CD4-positive, CD25-positive, alpha-beta regulatory T cell (primary cell): Measurements from ENCODE around the gene OCIAD1. TPM values are rescaled to one million over a fixed set of nuclear protein-coding genes. Genes with fewer than 3 reads are reported as not detected.
"Not testable (repeated sequence)": the region's sequence is repeated elsewhere in the genome, so short reads cannot be mapped to it uniquely, and the experiment has no call there.

ENCODE experiments used
- ATAC-seq, 2 donors: fragments of 150-1000 bp; cut with Tn5 transposase; one replicate each; pipeline ENCODE4 v1.10.0; 2021; ENCODE audit warnings: low read depth in 2 of 2, moderate number of reproducible peaks in 2 of 2, moderate library complexity in 1 of 2
- DNase-seq, 3 donors: peaks; one replicate each; pipeline versions ENCODE4 v3.0.0 to v3.0.0-alpha.2; 2012 to 2022; ENCODE audit warnings: mixed read lengths in 1 of 3
- H3K27ac ChIP-seq: one replicate; pipeline ENCODE4 v1.7.0; 2013; ENCODE audit warnings: mild to moderate bottlenecking, low read length; ENCODE audit not compliant: insufficient read depth, poor library complexity, severe bottlenecking
- H3K27me3 ChIP-seq: one replicate; pipeline ENCODE4 v1.7.0; 2013; ENCODE audit warnings: low read length; ENCODE audit not compliant: control insufficient read depth, insufficient read depth
- H3K36me3 ChIP-seq: one replicate; pipeline ENCODE4 v1.7.0; 2013; ENCODE audit warnings: mild to moderate bottlenecking, low read length, moderate library complexity; ENCODE audit not compliant: control insufficient read depth, insufficient read depth
- H3K4me1 ChIP-seq: 2 replicates; pipeline ENCODE4 v1.7.0; 2013; ENCODE audit warnings: mild to moderate bottlenecking, low read length; ENCODE audit not compliant: insufficient read depth, control insufficient read depth, poor library complexity, severe bottlenecking
- H3K4me3 ChIP-seq: one replicate; pipeline ENCODE4 v1.7.0; 2013; ENCODE audit warnings: low read depth, mild to moderate bottlenecking, low read length, moderate library complexity
- H3K9me3 ChIP-seq, 2 experiments: 1 replicate in 1 of 2; 2 replicates in 1 of 2; pipeline ENCODE4 v1.7.0; 2013; ENCODE audit warnings: low read length in 2 of 2, mild to moderate bottlenecking in 1 of 2, moderate library complexity in 1 of 2; ENCODE audit not compliant: control insufficient read depth in 2 of 2
- H3K27ac Mint-ChIP-seq, 3 donors: one replicate each; pipeline ENCODE4 v1.8.0; 2020 to 2022; ENCODE audit warnings: mild to moderate bottlenecking in 3 of 3, mixed read lengths in 3 of 3, moderate library complexity in 2 of 3
- H3K27me3 Mint-ChIP-seq: one replicate; pipeline ENCODE4 v1.8.0; 2022; ENCODE audit warnings: mild to moderate bottlenecking, mixed read lengths
- H3K36me3 Mint-ChIP-seq: one replicate; pipeline ENCODE4 v1.8.0; 2020; ENCODE audit warnings: mixed read lengths
- H3K4me1 Mint-ChIP-seq, 4 donors: one replicate each; pipeline ENCODE4 v1.8.0; 2020 to 2022; ENCODE audit warnings: mixed read lengths in 4 of 4, mild to moderate bottlenecking in 1 of 4
- H3K4me3 Mint-ChIP-seq, 4 donors: one replicate each; pipeline ENCODE4 v1.8.0; 2020 to 2022; ENCODE audit warnings: mild to moderate bottlenecking in 4 of 4, mixed read lengths in 4 of 4, moderate library complexity in 3 of 4
- H3K9me3 Mint-ChIP-seq, 7 donors: one replicate each; pipeline ENCODE4 v1.8.0; 2020 to 2022; ENCODE audit warnings: mixed read lengths in 7 of 7, mild to moderate bottlenecking in 3 of 7, moderate library complexity in 2 of 7
- polyA plus RNA-seq, 4 donors: library from polyadenylated mRNA; unstranded; fragments of 300-500 nt; fragmentation: Illumina TruSeq; gene quantifications; one replicate each; pipeline ENCODE4 v1.2.3, GENCODE V29; 2021
- total RNA-seq: library from RNA; stranded (reverse); gene quantifications from one replicate; pipeline ENCODE4 v1.2.3, GENCODE V29; 2022

Gene OCIAD1
- total and polyA plus RNA-seq, 5 donors from 2014 or later = 72.2 to 185 (median 144) TPM

DNA sequence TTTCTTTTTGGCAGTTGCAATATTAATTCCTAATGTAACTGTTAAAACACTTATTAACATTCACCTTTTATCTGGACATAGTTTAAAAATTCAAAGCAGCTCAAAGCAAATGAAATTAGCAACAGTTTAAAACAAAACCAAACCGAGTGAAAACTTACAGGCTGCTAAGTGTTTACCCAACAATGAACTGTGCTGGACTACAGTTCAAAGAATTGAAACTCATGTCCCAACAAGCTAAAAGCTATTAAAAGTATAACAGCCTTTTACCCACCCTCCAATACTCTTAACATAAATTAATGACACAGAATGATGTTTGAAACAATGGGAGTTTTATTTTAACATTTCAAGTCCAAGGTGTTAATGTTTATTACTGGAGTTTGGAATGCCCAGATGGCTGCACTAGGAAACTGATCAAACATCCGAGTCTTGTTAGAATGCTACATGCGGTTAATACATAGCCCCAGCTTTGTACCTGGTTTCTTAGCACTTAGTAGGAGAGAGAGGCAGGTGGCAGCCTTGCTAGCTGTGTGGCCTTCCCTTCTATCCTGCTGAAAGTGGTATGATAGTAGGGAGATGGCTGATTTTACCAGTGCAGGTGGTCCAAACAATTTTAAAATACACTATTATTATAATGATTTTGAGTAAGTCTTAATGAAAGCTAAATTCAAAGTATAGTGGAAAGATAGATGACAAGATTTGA is 29.7 kb upstream of the OCIAD1 start:
- H3K9me3 Mint-ChIP-seq = peaks cover 0 to 1% (median 0%) of the 10 kb centered on the region in 7 donors
- DNase-seq (no peak), ATAC-seq (no peak)
- no peak overlapping the region for H3K4me3 Mint-ChIP-seq
- H3K27ac Mint-ChIP-seq = no peak overlapping the region
- Histone ChIP-seq H3K36me3 (no peaks in the 10 kb centered on the region), H3K4me3 (no peak overlapping the region), H3K4me1 (no peaks in the 10 kb centered on the region), H3K9me3 (no peaks in the 10 kb centered on the region), H3K27me3 (peaks cover 2% of the 10 kb centered on the region), H3K27ac (no peak overlapping the region)
- H3K36me3 Mint-ChIP-seq = no peaks in the 10 kb centered on the region
- H3K27me3 Mint-ChIP-seq = peaks cover 21% of the 10 kb centered on the region
- peaks cover 0 to 4% (median 0%) of the 10 kb centered on the region in 4 donors for H3K4me1 Mint-ChIP-seq

DNA sequence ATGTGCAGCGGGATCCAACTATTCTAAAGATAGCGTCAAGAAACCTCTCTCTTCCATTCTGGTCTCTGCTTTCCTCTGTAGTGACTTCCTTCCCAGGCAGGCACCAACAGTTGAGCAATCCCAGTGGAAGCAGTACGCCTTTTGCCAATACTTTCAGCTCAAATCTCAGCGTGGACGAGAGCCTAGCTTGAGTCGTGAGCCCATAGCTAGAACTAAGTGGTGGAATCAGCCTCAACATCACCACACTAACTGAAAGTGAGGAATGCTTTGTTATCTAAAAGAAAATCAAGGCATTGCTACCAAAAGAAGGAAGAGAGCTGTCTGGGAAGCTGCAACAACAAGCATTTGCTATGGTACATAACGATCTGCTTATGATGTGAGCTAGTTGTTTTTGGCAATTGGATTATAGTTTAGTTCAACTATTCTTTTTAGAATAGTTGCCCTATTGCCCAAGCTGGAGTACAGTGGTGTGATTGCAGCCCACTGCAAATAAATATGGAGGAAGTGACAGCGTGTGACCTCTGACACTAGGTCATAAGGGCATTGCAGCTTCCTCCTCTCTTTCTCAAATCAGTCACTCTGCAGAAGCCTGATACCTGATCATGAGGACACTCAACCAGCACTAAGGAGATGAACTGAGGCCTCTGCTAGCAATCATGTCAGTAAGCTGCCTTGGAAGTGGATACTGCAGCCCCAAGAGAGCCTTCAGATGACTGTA is 26.1 kb upstream of the OCIAD1 start:
- Mint-ChIP-seq H3K4me1 (peaks cover 0 to 5% (median under 1%) of the 10 kb centered on the region in 4 donors), H3K4me3 (no peak overlapping the region), H3K27me3 (peaks cover 23% of the 10 kb centered on the region), H3K27ac (peak overlapping the region in 1 of 3 donors; percentile 44), H3K36me3 (no peaks in the 10 kb centered on the region), H3K9me3 (peaks cover 0 to 3% (median 0%) of the 10 kb centered on the region in 7 donors)
- no peaks in the 10 kb centered on the region for H3K27me3 ChIP-seq
- H3K9me3 ChIP-seq = no peaks in the 10 kb centered on the region
- no peak overlapping the region for H3K4me3 ChIP-seq
- no peaks in the 10 kb centered on the region for H3K4me1 ChIP-seq
- H3K36me3 ChIP-seq = no peaks in the 10 kb centered on the region
- DNase-seq = no peak
- no peak for ATAC-seq
- H3K27ac ChIP-seq = no peak overlapping the region

DNA sequence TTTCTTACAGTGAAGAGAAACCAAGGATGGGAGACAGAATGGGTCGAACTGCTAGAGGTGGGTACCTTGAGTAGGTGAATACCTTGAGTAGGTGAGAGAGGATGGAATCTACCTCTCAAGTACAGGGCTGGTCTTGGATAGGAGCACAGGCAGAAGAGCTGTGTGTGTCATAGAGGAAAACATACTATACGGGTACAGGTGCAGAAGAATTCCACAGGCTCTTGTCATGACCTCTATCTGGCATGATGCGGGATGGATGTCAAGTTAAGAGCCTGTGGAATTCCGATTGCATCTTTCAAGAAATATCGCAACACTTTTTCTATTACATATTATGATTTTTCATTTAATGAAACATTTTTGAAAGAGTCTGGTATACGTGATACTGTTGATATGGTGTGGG is 18.0 kb upstream of the OCIAD1 start:
- Histone ChIP-seq H3K27me3 (peaks cover 8% of the 10 kb centered on the region), H3K9me3 (no peaks in the 10 kb centered on the region), H3K4me1 (no peaks in the 10 kb centered on the region), H3K36me3 (no peaks in the 10 kb centered on the region), H3K4me3 (no peak overlapping the region), H3K27ac (no peak overlapping the region)
- H3K36me3 Mint-ChIP-seq = no peaks in the 10 kb centered on the region
- peaks cover 55% of the 10 kb centered on the region for H3K27me3 Mint-ChIP-seq
- H3K27ac Mint-ChIP-seq = no peak overlapping the region
- no peak for DNase-seq
- no peak overlapping the region for H3K4me3 Mint-ChIP-seq
- peaks cover 0 to 4% (median 0%) of the 10 kb centered on the region in 7 donors for H3K9me3 Mint-ChIP-seq
- ATAC-seq = no peak
- peaks cover 0 to 17% (median 2%) of the 10 kb centered on the region in 4 donors for H3K4me1 Mint-ChIP-seq

DNA sequence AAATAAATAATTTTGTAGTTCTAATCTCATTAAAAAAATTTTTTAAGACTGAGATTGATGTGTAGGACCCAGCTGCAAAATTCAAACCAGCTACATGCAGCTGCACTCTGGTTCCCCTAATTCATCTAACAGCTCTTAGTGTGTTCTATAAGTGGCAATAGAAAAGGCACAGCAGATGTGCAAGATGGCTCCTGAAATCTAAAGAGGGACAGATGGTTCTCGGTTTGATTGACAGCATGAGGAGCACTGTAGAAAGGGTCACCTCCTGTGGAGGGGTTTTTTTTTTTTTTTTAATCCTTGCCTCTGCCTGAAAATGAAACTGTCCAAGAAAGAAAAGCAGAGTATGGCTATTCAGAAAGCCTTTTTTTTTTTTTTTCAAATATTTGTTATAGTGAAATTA is 16.9 kb upstream of the OCIAD1 start:
- H3K27me3 Mint-ChIP-seq = peaks cover 55% of the 10 kb centered on the region

DNA sequence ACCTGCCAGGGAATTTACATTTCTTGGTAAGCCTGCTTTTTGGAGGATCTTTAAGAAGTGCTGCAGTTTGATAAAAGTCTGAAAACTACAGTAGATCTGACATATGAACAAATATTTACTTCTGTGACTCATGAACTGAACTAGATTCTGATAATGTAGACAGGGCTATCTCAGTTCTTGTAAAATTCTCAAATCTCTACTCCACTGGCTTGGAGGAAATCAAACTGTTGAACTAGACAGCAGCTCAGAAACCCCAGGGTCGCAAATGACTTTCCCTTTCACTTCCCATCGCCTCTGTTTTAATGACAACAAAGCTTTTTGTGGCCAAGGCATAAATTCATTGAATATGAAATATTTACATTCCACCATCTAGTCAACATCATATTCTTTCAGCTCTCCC is 15.4 kb upstream of the OCIAD1 start:
- Histone ChIP-seq H3K27me3 (peaks cover 16% of the 10 kb centered on the region), H3K27ac (no peak overlapping the region), H3K36me3 (no peaks in the 10 kb centered on the region), H3K9me3 (no peaks in the 10 kb centered on the region), H3K4me3 (no peak overlapping the region), H3K4me1 (no peaks in the 10 kb centered on the region)
- Mint-ChIP-seq H3K4me1 (peaks cover 0 to 12% (median 2%) of the 10 kb centered on the region in 4 donors), H3K27ac (no peak overlapping the region), H3K9me3 (peaks cover 0 to 3% (median 0%) of the 10 kb centered on the region in 7 donors), H3K4me3 (no peak overlapping the region), H3K36me3 (no peaks in the 10 kb centered on the region), H3K27me3 (peaks cover 58% of the 10 kb centered on the region)
- DNase-seq (peak in 1 of 3 donors; percentile 24), ATAC-seq (no peak)

More for the DNA sequence above, 16.9 kb upstream of the OCIAD1 start:
- ATAC-seq (no peak), DNase-seq (no peak)
- Histone ChIP-seq H3K27me3 (peaks cover 10% of the 10 kb centered on the region), H3K4me1 (no peaks in the 10 kb centered on the region), H3K9me3 (no peaks in the 10 kb centered on the region), H3K4me3 (no peak overlapping the region), H3K36me3 (no peaks in the 10 kb centered on the region), H3K27ac (no peak overlapping the region)
- Mint-ChIP-seq H3K36me3 (no peaks in the 10 kb centered on the region), H3K4me3 (no peak overlapping the region), H3K9me3 (peaks cover 0 to 3% (median 0%) of the 10 kb centered on the region in 7 donors), H3K27ac (no peak overlapping the region), H3K4me1 (peaks cover 0 to 12% (median 2%) of the 10 kb centered on the region in 4 donors)

DNA sequence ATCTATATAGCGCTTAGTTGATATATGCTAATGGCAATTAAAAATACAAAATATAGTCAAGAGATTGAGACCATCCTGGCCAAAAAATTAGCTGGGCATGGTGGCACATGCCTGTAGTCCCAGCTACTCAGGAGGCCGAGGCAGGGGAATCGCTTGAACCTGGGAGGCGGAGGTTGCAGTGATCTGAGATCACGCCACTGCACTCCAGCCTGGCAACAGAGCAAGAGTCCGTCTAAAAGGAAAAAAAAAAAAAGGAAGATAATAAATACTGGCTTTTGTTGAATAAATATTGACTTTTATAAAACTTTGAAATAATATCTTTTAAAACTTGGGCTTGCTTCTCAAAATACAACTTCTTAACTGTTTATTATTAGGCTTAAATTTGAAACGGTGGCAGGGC is 14.6 kb upstream of the OCIAD1 start:
- ATAC-seq, H3K4me1 Mint-ChIP-seq, H3K9me3 ChIP-seq, H3K27ac ChIP-seq, H3K4me3 Mint-ChIP-seq, H3K4me3 ChIP-seq, H3K36me3 ChIP-seq, H3K36me3 Mint-ChIP-seq, DNase-seq, H3K4me1 ChIP-seq, H3K27ac Mint-ChIP-seq, H3K9me3 Mint-ChIP-seq: not testable (repeated sequence)
- peaks cover 56% of the 10 kb centered on the region for H3K27me3 Mint-ChIP-seq
- peaks cover 14% of the 10 kb centered on the region for H3K27me3 ChIP-seq

DNA sequence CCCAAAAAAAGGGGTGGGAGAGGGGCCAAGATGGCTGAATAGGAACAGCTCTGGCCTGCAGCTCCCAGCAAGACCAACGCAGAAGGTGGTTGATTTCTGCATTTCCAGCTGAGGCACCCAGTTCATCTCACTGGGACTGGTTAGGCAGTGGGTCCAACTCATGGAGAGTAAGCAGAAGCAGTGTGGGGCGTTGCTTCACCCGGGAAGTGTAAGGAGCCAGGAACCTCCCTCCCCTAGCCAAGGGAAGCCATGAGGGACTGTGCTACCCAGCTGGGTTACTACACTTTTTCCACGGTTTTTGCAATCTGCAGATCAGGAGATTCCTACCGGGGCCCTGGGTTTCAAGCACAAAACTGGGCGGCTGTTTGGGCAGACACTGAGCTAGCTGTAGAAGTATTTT is 13.9 kb upstream of the OCIAD1 start:
- no peak for ATAC-seq
- Mint-ChIP-seq H3K9me3 (peaks cover 0 to 3% (median 0%) of the 10 kb centered on the region in 7 donors), H3K36me3 (no peaks in the 10 kb centered on the region), H3K27me3 (peaks cover 54% of the 10 kb centered on the region), H3K27ac (no peak overlapping the region), H3K4me3 (no peak overlapping the region), H3K4me1 (peaks cover 0 to 4% (median 2%) of the 10 kb centered on the region in 4 donors)
- no peaks in the 10 kb centered on the region for H3K4me1 ChIP-seq
- no peaks in the 10 kb centered on the region for H3K9me3 ChIP-seq
- H3K36me3 ChIP-seq = no peaks in the 10 kb centered on the region
- H3K4me3 ChIP-seq = no peak overlapping the region
- no peak overlapping the region for H3K27ac ChIP-seq
- H3K27me3 ChIP-seq = peaks cover 14% of the 10 kb centered on the region
- DNase-seq = no peak
